AG04449 (cell line): ENCODE measurements around the gene ADGRG6.

Source experiments
- CTCF ChIA-PET: fragments of 350-600 bp; formaldehyde crosslinking; extraction: SDS; loops from one replicate; lab custom pipeline; 2021; ENCODE audit warnings: antibody characterized with exemption; lab: Yijun Ruan, JAX
- POLR2A ChIA-PET: fragments of 400-600, 350-600 bp; formaldehyde crosslinking; extraction: SDS; loops from one replicate; lab custom pipeline; 2020; ENCODE audit warnings: antibody characterized with exemption, inconsistent platforms; lab: Yijun Ruan, JAX
- DNase-seq: peaks from one replicate; pipeline ENCODE4 v3.0.0-alpha.2; 2010; ENCODE audit warnings: low read depth, low spot score
- H3K4me3 ChIP-seq: 2 replicates; pipeline ENCODE4 v1.5.1; 2011; ENCODE audit warnings: low read depth, mild to moderate bottlenecking, control low read depth, low read length
- TF ChIP-seq, protein P1 (sequence below): IDR thresholded peaks from one replicate; pipeline ENCODE4 v1.5.1; 2011; ENCODE audit warnings: mild to moderate bottlenecking, moderate library complexity, low read length, control low read depth, inconsistent platforms; ENCODE audit not compliant: insufficient read depth; ENCODE audit errors: missing control alignments

Gene ADGRG6

DNA sequence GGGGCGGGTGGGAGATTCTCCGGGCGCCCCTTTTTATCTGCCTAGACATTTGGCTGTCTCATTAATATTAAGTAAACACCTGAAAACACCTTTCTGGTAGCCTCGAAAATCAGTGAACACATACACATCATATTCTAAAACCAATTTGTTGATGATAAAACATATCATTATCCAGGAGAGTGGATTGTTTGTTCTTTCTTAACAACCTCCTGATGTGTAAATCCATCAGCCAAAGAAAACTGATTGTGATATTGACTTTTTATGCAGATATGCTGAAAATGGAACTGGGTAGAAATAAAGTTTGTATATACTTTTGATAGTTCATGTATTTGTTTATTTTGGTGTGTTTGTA lies 75.7 kb downstream of the ADGRG6 start:
- H3K4me3 ChIP-seq: no peak overlapping the region
- CTCF ChIA-PET: interaction anchor here (1.1 to 1.9 kb wide), 3 partner anchors 10 to 231 kb away, joined by 3 to 7 read pairs (median 4); no protein-coding TSS in a partner anchor
- POLR2A ChIA-PET: no interaction called here
- DNase-seq: no peak
- TF ChIP-seq, protein P1, sequence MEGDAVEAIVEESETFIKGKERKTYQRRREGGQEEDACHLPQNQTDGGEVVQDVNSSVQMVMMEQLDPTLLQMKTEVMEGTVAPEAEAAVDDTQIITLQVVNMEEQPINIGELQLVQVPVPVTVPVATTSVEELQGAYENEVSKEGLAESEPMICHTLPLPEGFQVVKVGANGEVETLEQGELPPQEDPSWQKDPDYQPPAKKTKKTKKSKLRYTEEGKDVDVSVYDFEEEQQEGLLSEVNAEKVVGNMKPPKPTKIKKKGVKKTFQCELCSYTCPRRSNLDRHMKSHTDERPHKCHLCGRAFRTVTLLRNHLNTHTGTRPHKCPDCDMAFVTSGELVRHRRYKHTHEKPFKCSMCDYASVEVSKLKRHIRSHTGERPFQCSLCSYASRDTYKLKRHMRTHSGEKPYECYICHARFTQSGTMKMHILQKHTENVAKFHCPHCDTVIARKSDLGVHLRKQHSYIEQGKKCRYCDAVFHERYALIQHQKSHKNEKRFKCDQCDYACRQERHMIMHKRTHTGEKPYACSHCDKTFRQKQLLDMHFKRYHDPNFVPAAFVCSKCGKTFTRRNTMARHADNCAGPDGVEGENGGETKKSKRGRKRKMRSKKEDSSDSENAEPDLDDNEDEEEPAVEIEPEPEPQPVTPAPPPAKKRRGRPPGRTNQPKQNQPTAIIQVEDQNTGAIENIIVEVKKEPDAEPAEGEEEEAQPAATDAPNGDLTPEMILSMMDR: no peak

DNA sequence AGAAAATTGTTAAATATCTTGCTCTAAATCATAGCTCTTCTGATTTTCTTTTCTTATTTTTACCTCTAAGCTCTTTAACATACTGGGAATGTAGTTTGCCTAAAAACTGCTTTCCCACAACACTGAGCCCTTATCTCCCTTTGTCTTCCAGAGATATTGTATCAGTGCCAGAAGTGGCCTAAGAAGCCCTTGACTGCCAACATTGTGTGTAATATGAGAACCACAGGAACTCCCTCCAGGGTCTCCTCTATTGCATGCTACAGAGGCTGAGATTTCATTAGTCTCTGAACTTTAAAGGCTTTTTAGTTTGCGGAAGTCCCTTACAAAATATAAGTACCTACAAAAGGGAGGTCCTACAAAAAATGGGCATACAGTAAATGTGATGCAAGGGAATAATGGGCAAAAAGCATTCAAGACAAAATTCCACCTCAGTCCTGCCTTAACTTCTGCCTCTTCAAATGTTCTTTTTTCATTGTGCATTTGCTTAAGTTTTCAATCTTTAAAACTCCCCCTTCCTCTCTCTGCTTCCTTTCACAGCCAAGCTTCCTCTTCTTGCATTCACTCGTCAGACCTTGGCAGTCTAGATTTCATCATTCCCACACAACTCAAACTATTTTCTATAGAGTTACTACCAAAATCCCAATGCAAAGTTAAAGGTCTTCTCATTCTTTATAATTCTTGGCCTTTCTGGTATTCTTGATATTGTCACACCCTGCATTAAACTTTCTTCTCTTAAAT lies 76.5 kb downstream of the ADGRG6 start:
- CTCF ChIA-PET: interaction anchor here (0.7 to 1.9 kb wide), 5 partner anchors 9 to 222 kb away, joined by 3 to 7 read pairs (median 3); no protein-coding TSS in a partner anchor
- DNase-seq: no peak
- TF ChIP-seq, protein P1: no peak
- H3K4me3 ChIP-seq: no peak overlapping the region
- POLR2A ChIA-PET: no interaction called here

DNA sequence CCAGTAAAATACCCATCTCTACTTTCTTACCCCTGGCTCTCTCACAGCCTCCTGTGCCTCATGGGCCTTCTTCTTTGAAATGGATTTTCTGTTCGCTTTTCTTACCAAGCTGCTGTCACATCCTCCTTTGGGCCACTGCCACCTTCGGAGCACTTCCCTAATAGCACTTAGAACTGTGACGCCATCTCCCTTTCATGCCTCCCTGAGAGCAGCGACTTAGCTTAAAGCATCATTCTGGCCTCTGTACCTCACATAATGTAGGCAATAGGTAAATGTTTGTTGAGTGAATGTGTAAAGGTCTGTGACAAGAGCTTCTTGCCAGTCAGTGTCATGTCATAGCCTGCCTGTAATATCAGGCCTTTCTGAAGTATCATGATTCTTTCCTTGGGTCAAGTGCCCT lies 78.8 kb downstream of the ADGRG6 start:
- POLR2A ChIA-PET: no interaction called here
- no peak for DNase-seq
- H3K4me3 ChIP-seq: no peak overlapping the region
- TF ChIP-seq, protein P1: no peak
- CTCF ChIA-PET: interaction anchor here (0.8 kb wide), 1 partner anchor 10 kb away, joined by 3 read pairs; no protein-coding TSS in a partner anchor

DNA sequence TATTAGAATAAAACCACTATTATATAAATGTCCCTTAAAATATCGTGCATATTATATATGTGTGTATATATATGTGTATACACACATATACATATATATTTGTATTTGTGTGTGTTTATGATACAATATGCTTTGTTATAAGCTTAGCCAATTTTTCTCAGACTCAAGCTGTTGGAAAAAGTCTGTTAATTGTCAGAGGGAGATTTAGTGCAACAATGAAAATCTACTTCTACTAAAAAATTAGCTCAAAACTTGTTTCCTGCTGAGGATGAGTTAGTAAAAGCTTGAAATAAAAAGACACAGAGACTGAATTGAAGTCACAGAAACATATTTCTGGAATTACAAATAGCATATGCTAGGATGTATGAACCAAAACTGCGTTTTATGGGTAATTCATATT lies 79.4 kb downstream of the ADGRG6 start:
- POLR2A ChIA-PET: no interaction called here
- H3K4me3 ChIP-seq: no peak overlapping the region
- TF ChIP-seq, protein P1: no peak
- CTCF ChIA-PET: interaction anchor here (0.8 to 1.7 kb wide), 2 partner anchors 9 to 56 kb away, joined by 3 read pairs; no protein-coding TSS in a partner anchor
- no peak for DNase-seq

DNA sequence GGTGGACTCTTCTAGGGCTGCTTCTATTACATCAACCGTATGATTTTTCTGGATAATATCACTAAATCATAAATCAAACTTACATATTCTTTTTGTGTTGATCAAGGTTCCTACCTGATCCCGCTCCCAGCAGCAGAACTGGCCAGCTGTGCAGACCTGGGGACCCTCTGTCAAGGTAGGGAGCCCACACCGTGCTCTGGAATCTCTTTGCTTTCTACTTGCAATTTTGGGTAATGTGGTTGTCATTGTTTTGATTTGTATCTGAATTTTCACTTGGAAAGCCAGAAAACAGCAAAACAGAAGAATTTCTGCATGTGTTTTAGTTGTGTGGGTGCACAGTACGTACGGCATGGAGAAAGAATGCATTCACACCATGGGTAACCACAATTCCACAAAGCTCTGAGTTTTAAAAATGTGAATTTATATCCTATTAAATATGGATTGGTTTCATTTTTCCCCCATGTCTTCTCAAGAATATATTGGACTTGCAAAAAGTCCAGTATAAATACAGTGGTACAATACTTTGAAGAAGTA lies 80.1 kb downstream of the ADGRG6 start:
- DNase-seq: no peak
- ChIA-PET CTCF (interaction anchor here (1.7 kb wide), 1 partner anchor 57 kb away, joined by 3 read pairs; no protein-coding TSS in a partner anchor), POLR2A (no interaction called here)
- no peak overlapping the region for H3K4me3 ChIP-seq
- TF ChIP-seq, protein P1: no peak
